H1 (cell line): ENCODE data around the gene SEMA4D. TPM values are rescaled to one million over a fixed set of nuclear protein-coding genes. Genes with fewer than 3 reads are reported as not detected.

Source experiments
- CTCF ChIA-PET: fragments of 300-600 bp; sonication (Branson Sonifier 250); formaldehyde crosslinking; loops from one replicate; lab custom pipeline; 2021; ENCODE audit not compliant: partially characterized antibody; lab: Charles Lee
- POLR2A ChIA-PET: fragments of 300-600 bp; sonication (Branson Sonifier 250); formaldehyde crosslinking; loops from one replicate; lab custom pipeline; 2021; ENCODE audit warnings: inconsistent platforms; ENCODE audit not compliant: partially characterized antibody; lab: Charles Lee
- DNase-seq, 2 experiments: peaks; one replicate each; pipeline versions ENCODE4 v3.0.0 to v3.0.0-alpha.2; 2010 to 2022; ENCODE audit warnings: low spot score in 2 of 2, low read depth in 1 of 2, mixed read lengths in 1 of 2
- FAIRE-seq: peaks from 2 replicates; lab custom pipeline; 2011; peaks lifted over from hg19 to GRCh38; lab: Jason Lieb, UNC
- H2AFZ ChIP-seq: 2 replicates; pipeline ENCODE4 v1.8.1; 2012; ENCODE audit warnings: low read length, inconsistent platforms
- H2AK5ac ChIP-seq: 2 replicates; pipeline ENCODE4 v1.6.1; 2013; ENCODE audit warnings: low read depth, low read length
- H2BK120ac ChIP-seq: replicated peaks from 2 replicates; pipeline ENCODE3; 2013; ENCODE audit warnings: low read depth, low read length, inconsistent platforms
- H2BK12ac ChIP-seq: 2 replicates; pipeline ENCODE4 v1.6.1; 2013; ENCODE audit warnings: low read depth, low read length
- H2BK15ac ChIP-seq: 2 replicates; pipeline ENCODE4 v1.6.1; 2013; ENCODE audit warnings: low read length
- H2BK20ac ChIP-seq: 2 replicates; pipeline ENCODE4 v1.6.1; 2013; ENCODE audit warnings: low read length
- H2BK5ac ChIP-seq: 2 replicates; pipeline ENCODE4 v1.6.1; 2013; ENCODE audit warnings: low read depth, low read length
- H3K14ac ChIP-seq: 2 replicates; pipeline ENCODE4 v1.6.1; 2013; ENCODE audit warnings: inconsistent platforms; ENCODE audit not compliant: insufficient read length
- H3K18ac ChIP-seq: 2 replicates; pipeline ENCODE4 v1.6.1; 2013; ENCODE audit warnings: low read length; ENCODE audit errors: extremely low read depth
- H3K23ac ChIP-seq: 2 replicates; pipeline ENCODE4 v1.6.1; 2013; ENCODE audit warnings: inconsistent platforms; ENCODE audit not compliant: insufficient read length
- H3K23me2 ChIP-seq: 2 replicates; pipeline ENCODE4 v1.6.1; 2013; ENCODE audit warnings: low read depth, low read length
- H3K27ac ChIP-seq: 2 replicates; pipeline ENCODE4 v1.6.1; 2011; ENCODE audit warnings: low read depth, low read length, inconsistent platforms
- H3K27me3 ChIP-seq, 4 experiments: replicated peaks in 1 of 4; 1 replicate in 1 of 4; 2 replicates in 3 of 4; pipeline versions ENCODE4 v1.6.1 to v1.8.1; 2011 to 2013; ENCODE audit warnings: low read length in 3 of 4, mild to moderate bottlenecking in 3 of 4, inconsistent platforms in 2 of 4, mixed read lengths in 2 of 4, moderate library complexity in 1 of 4; ENCODE audit not compliant: control insufficient read depth in 3 of 4, insufficient read depth in 3 of 4; ENCODE audit errors: extremely low read depth in 1 of 4
- H3K36me3 ChIP-seq, 4 experiments: 2 replicates each; pipeline versions ENCODE4 v1.6.1 to v1.8.1; 2011 to 2013; ENCODE audit warnings: mild to moderate bottlenecking in 4 of 4, low read length in 3 of 4, moderate library complexity in 2 of 4, control low read depth in 1 of 4, inconsistent platforms in 1 of 4; ENCODE audit not compliant: insufficient read depth in 4 of 4, control insufficient read depth in 2 of 4
- H3K4ac ChIP-seq: replicated peaks from 2 replicates; pipeline ENCODE3; 2013; ENCODE audit warnings: low read length, low read depth, mixed read lengths, inconsistent platforms; ENCODE audit not compliant: insufficient read length
- H3K4me1 ChIP-seq, 4 experiments: replicated peaks in 1 of 4; 1 replicate in 1 of 4; 2 replicates in 3 of 4; pipeline versions ENCODE4 v1.6.1 to v1.8.1; 2011 to 2013; ENCODE audit warnings: low read length in 3 of 4, inconsistent platforms in 2 of 4, mixed read lengths in 1 of 4; ENCODE audit not compliant: insufficient read depth in 4 of 4, control insufficient read depth in 3 of 4
- H3K4me2 ChIP-seq, 2 experiments: 2 replicates each; pipeline versions ENCODE4 v1.6.1 to v1.8.1; 2011 to 2013; ENCODE audit warnings: low read depth in 2 of 2, low read length in 2 of 2, control low read depth in 1 of 2, inconsistent platforms in 1 of 2, mild to moderate bottlenecking in 1 of 2; ENCODE audit not compliant: insufficient read depth in 1 of 2
- H3K4me3 ChIP-seq, 4 experiments: fragments of 200-600, 300-600 bp in 1 of 4; sonication (generic), shearing (Covaris generic), sonication (Bioruptor Twin) in 1 of 4; 2 replicates each; pipeline versions ENCODE4 v1.5.1 to v1.8.1; 2011 to 2016; ENCODE audit warnings: low read length in 4 of 4, low read depth in 3 of 4, control low read depth in 2 of 4, inconsistent platforms in 2 of 4, mild to moderate bottlenecking in 2 of 4, mixed read lengths in 1 of 4, moderate library complexity in 1 of 4; ENCODE audit not compliant: insufficient read depth in 2 of 4; ENCODE audit errors: extremely low read depth in 1 of 4
- H3K56ac ChIP-seq: replicated peaks from 2 replicates; pipeline ENCODE3; 2013; ENCODE audit warnings: low read depth, mild to moderate bottlenecking, mixed read lengths, low read length, inconsistent platforms; ENCODE audit not compliant: insufficient read length
- H3K79me1 ChIP-seq: 2 replicates; pipeline ENCODE4 v1.6.1; 2013; ENCODE audit warnings: low read depth, low read length, control low read depth
- H3K79me2 ChIP-seq, 2 experiments: 2 replicates each; pipeline versions ENCODE4 v1.6.1 to v1.8.1; 2012 to 2013; ENCODE audit warnings: low read length in 2 of 2, mild to moderate bottlenecking in 2 of 2, inconsistent platforms in 1 of 2; ENCODE audit not compliant: insufficient read depth in 2 of 2, control insufficient read depth in 1 of 2
- H3K9ac ChIP-seq, 4 experiments: replicated peaks in 1 of 4; 1 replicate in 1 of 4; 2 replicates in 3 of 4; pipeline versions ENCODE4 v1.6.1 to v1.8.1; 2011 to 2013; ENCODE audit warnings: low read depth in 3 of 4, low read length in 3 of 4, control low read depth in 2 of 4, mild to moderate bottlenecking in 2 of 4, moderate library complexity in 2 of 4, inconsistent platforms in 1 of 4; ENCODE audit errors: extremely low read depth in 1 of 4
- H3K9me3 ChIP-seq, 2 experiments: 2 replicates each; pipeline versions ENCODE4 v1.6.1 to v1.8.1; 2012 to 2013; ENCODE audit warnings: mild to moderate bottlenecking in 2 of 2, moderate library complexity in 2 of 2, control low read depth in 1 of 2, inconsistent platforms in 1 of 2, low read depth in 1 of 2, low read length in 1 of 2, mixed read lengths in 1 of 2; ENCODE audit not compliant: insufficient read depth in 2 of 2
- H4K20me1 ChIP-seq, 2 experiments: replicated peaks in 1 of 2; 2 replicates each; pipeline versions ENCODE3 to v1.8.1; 2011 to 2013; ENCODE audit warnings: inconsistent platforms in 2 of 2, low read length in 2 of 2, mild to moderate bottlenecking in 1 of 2; ENCODE audit not compliant: insufficient read depth in 2 of 2, control insufficient read depth in 1 of 2
- H4K5ac ChIP-seq: 2 replicates; pipeline ENCODE4 v1.6.1; 2013; ENCODE audit warnings: low read length, low read depth, mixed read lengths, inconsistent platforms; ENCODE audit not compliant: insufficient read length
- H4K8ac ChIP-seq: 2 replicates; pipeline ENCODE4 v1.8.0; 2013; ENCODE audit warnings: mild to moderate bottlenecking, moderate library complexity, low read length, inconsistent platforms; ENCODE audit not compliant: insufficient read depth; ENCODE audit errors: extremely low read depth
- H4K91ac ChIP-seq: replicated peaks from 2 replicates; pipeline ENCODE3; 2013; ENCODE audit warnings: low read length, mixed read lengths, inconsistent platforms; ENCODE audit not compliant: insufficient read length
- BACH1 ChIP-seq: IDR thresholded peaks from 2 replicates; pipeline ENCODE4 v1.6.1; 2012; ENCODE audit warnings: low read length, improper control_type of control experiment
- CEBPB ChIP-seq: IDR thresholded peaks from 2 replicates; pipeline ENCODE4 v1.6.1; 2012; ENCODE audit warnings: low read depth, low read length
- GTF2F1 ChIP-seq: IDR thresholded peaks from 2 replicates; pipeline ENCODE4 v1.6.1; 2012; ENCODE audit warnings: low read depth, low read length, improper control_type of control experiment, borderline replicate concordance
- HDAC6 ChIP-seq: IDR thresholded peaks from one replicate; pipeline ENCODE4 v1.7.1; 2012; ENCODE audit warnings: low read depth, mild to moderate bottlenecking, inconsistent platforms, low read length, moderate library complexity
- JUN ChIP-seq: IDR thresholded peaks from 2 replicates; pipeline ENCODE4 v1.6.1; 2011; ENCODE audit warnings: low read depth, mild to moderate bottlenecking, improper control_type of control experiment, low read length
- KDM1A ChIP-seq: fragments of 200-600, 300-600 bp; sonication (generic); IDR thresholded peaks from 2 replicates; pipeline ENCODE4 v1.7.1; 2016; ENCODE audit warnings: mild to moderate bottlenecking, low read length, borderline replicate concordance
- KDM5A ChIP-seq: fragments of 200-600 bp; IDR thresholded peaks from 2 replicates; pipeline ENCODE4 v1.7.1; 2012; ENCODE audit warnings: mild to moderate bottlenecking, low read length, inconsistent platforms, mixed read lengths
- PHF8 ChIP-seq: fragments of 200-600 bp; sonication (generic); conservative IDR thresholded peaks from 2 replicates; pipeline ENCODE4 v1.7.1; 2012; ENCODE audit warnings: low read depth, mild to moderate bottlenecking, inconsistent platforms, low read length, moderate library complexity
- RAD21 ChIP-seq, 2 experiments: IDR thresholded peaks in 1 of 2; conservative IDR thresholded peaks in 1 of 2; 2 replicates each; pipeline ENCODE4 v1.6.1; 2011; ENCODE audit warnings: low read depth in 2 of 2, low read length in 2 of 2, improper control_type of control experiment in 1 of 2, inconsistent platforms in 1 of 2, mild to moderate bottlenecking in 1 of 2, moderate library complexity in 1 of 2
- SAP30 ChIP-seq: fragments of 300-600 bp; sonication (generic); IDR thresholded peaks from 2 replicates; pipeline ENCODE4 v1.7.1; 2012; ENCODE audit warnings: low read length, moderate library complexity, mild to moderate bottlenecking, inconsistent platforms; ENCODE audit not compliant: insufficient read depth, insufficient replicate concordance
- SIN3A ChIP-seq, 2 experiments: IDR thresholded peaks in 1 of 2; conservative IDR thresholded peaks in 1 of 2; 2 replicates each; pipeline ENCODE4 v1.6.1; 2011 to 2012; ENCODE audit warnings: low read length in 2 of 2, improper control_type of control experiment in 1 of 2, low read depth in 1 of 2, mild to moderate bottlenecking in 1 of 2
- SP2 ChIP-seq: IDR thresholded peaks from 2 replicates; pipeline ENCODE4 v1.6.1; 2012; ENCODE audit warnings: mild to moderate bottlenecking, low read length, inconsistent platforms
- SUZ12 ChIP-seq: fragments of 200-600 bp; sonication (generic); IDR thresholded peaks from 2 replicates; pipeline ENCODE4 v1.6.1; 2012; ENCODE audit warnings: mild to moderate bottlenecking, inconsistent platforms, low read length, moderate library complexity, mixed read lengths
- YY1 ChIP-seq: IDR thresholded peaks from 2 replicates; pipeline ENCODE4 v1.6.1; 2011; ENCODE audit warnings: low read depth, mild to moderate bottlenecking, low read length
- WGBS, 2 experiments: shearing (Covaris generic) in 1 of 2; methylation state at CpG; one replicate each; pipeline versions ENCODE4 v1.1.6 to v1.1.7; 2013 to 2015; ENCODE audit warnings: low lambda C conversion rate in 2 of 2, mixed read lengths in 2 of 2, inconsistent platforms in 1 of 2, low coverage in 1 of 2, missing lambda C conversion rate in 1 of 2; ENCODE audit not compliant: insufficient replicate concordance in 2 of 2, insufficient coverage in 1 of 2, insufficient read length in 1 of 2; ENCODE audit errors: extremely low coverage in 1 of 2, missing lambda C conversion rate in 1 of 2; 5-methylcytosine and 5-hydroxymethylcytosine counted together
- polyA plus RNA-seq, 7 experiments: library from polyadenylated mRNA; depleted of rRNA in 3 of 7; stranded (reverse) in 5 of 7; unstranded in 2 of 7; fragments of >200 nt in 5 of 7; fragments of 200-250 nt in 2 of 7; gene quantifications; 1 replicate in 5 of 7; 2 replicates in 1 of 7; 4 replicates in 1 of 7; pipeline versions ENCODE4 v1.2.1 to v1.2.3, GENCODE V29; 2011 to 2013; ENCODE audit warnings: missing spikeins in 2 of 7, mixed read lengths in 2 of 7
- total RNA-seq: library from RNA; stranded (reverse); fragmentation: NEBNext Ultra II Directional; extraction: Animal tissue kit (Norgen Biotek cat#: 25700); gene quantifications from 2 replicates; pipeline ENCODE4 v1.2.1, GENCODE V29; 2021

The SEMA4D gene
- total and polyA plus RNA-seq, 2 of the 8 experiments (the other 6 are each of a cell fraction or from before 2014, with no cell fraction given) = 21.0 to 70.4 TPM

- Histone ChIP-seq H4K91ac (no peak overlapping the region), H4K8ac (no peak overlapping the region), H3K9me3 (no peaks in the 10 kb centered on the region), H3K79me1 (peaks cover 4% of the 10 kb centered on the region), H3K56ac (no peak overlapping the region), H3K27me3 (no peaks in the 10 kb centered on the region), H2BK20ac (no peak overlapping the region), H3K4me3 (no peak overlapping the region), H2BK12ac (no peak overlapping the region), H3K23me2 (peaks cover 26% of the 10 kb centered on the region; the same call in 1 of the 2 replicates), H4K20me1 (peaks cover 0 to 21% of the 10 kb centered on the region in 2 experiments), H2BK5ac (no peak overlapping the region), H3K79me2 (no peaks in the 10 kb centered on the region), H2AK5ac (no peak overlapping the region), H3K27ac (no peak overlapping the region), H3K4me1 (no peaks in the 10 kb centered on the region), H2AFZ (no peak overlapping the region), H2BK15ac (no peak overlapping the region), H3K18ac (no peak overlapping the region), H3K23ac (no peak overlapping the region), H3K4me2 (no peak overlapping the region), H3K4ac (no peak overlapping the region), H2BK120ac (no peak overlapping the region), H3K36me3 (peaks cover 0 to under 1% (median under 1%) of the 10 kb centered on the region in 4 experiments; a peak in 2 of 8 replicates), H4K5ac (no peak overlapping the region), H3K14ac (no peak overlapping the region), H3K9ac (no peak overlapping the region)
- POLR2A ChIA-PET = interaction anchor here (1.0 to 1.4 kb wide), 4 partner anchors 12 to 47 kb away, joined by 3 to 4 read pairs (median 3); no protein-coding TSS in a partner anchor
- no peak for DNase-seq
- CTCF ChIA-PET = interaction anchor here (0.8 to 0.9 kb wide), 2 partner anchors 51 to 210 kb away, joined by 3 read pairs; no protein-coding TSS in a partner anchor
- no peak for FAIRE-seq
- 90% methylated on average over 4 of the region's 4 CpGs; no CpG with 5 or more reads in 1 of the 2 experiments for WGBS, 2 experiments
- TF ChIP-seq CEBPB = no peak
- TF ChIP-seq KDM1A = no peak
- TF ChIP-seq JUN = no peak
- TF ChIP-seq BACH1 = no peak
- no peak for TF ChIP-seq RAD21 (IDR thresholded peaks at IDR 0.05 in 1 of 2, conservative IDR thresholded peaks at IDR 0.05 in 1 of 2; ENCODE audit: low read depth in 2 of 2, low read length in 2 of 2)
- no peak for TF ChIP-seq YY1
- TF ChIP-seq SUZ12 = no peak
- TF ChIP-seq SAP30 = no peak
- no peak for TF ChIP-seq GTF2F1
- TF ChIP-seq PHF8 = no peak
- no peak for TF ChIP-seq SIN3A (conservative IDR thresholded peaks at IDR 0.05 in 1 of 2, IDR thresholded peaks at IDR 0.05 in 1 of 2; ENCODE audit: low read depth in 1 of 2, low read length in 2 of 2)
- no peak for TF ChIP-seq SP2
- no peak for TF ChIP-seq HDAC6
- TF ChIP-seq KDM5A = no peak
Measured at GRCh38 chr9:89367281-89367680, 130.6 kb downstream of the SEMA4D start.
